NT2/D1 (cell line): ENCODE results near the gene LYRM4.

Source experiments
- DNase-seq: peaks from one replicate; pipeline ENCODE4 v3.0.0-alpha.2; 2011; ENCODE audit warnings: low read depth, low spot score
- H3K27me3 ChIP-seq: 2 replicates; pipeline ENCODE4 v1.6.0; 2011; ENCODE audit warnings: mild to moderate bottlenecking; ENCODE audit not compliant: insufficient read length, insufficient read depth
- H3K36me3 ChIP-seq: 2 replicates; pipeline ENCODE4 v1.6.1; 2011; ENCODE audit warnings: mild to moderate bottlenecking, low read length, mixed read lengths; ENCODE audit not compliant: insufficient read depth, insufficient read length
- H3K4me1 ChIP-seq: 2 replicates; pipeline ENCODE4 v1.5.1; 2011; ENCODE audit not compliant: insufficient read depth, insufficient read length
- H3K4me3 ChIP-seq: 2 replicates; pipeline ENCODE4 v1.5.1; 2011; ENCODE audit warnings: low read depth; ENCODE audit not compliant: insufficient read length
- H3K9ac ChIP-seq: 2 replicates; pipeline ENCODE4 v1.6.0; 2011; ENCODE audit warnings: low read depth; ENCODE audit not compliant: insufficient read length
- H3K9me3 ChIP-seq: 2 replicates; pipeline ENCODE4 v1.5.1; 2011; ENCODE audit warnings: mild to moderate bottlenecking, low read length; ENCODE audit not compliant: insufficient read depth
- SUZ12 ChIP-seq: IDR thresholded peaks from 2 replicates; pipeline ENCODE4 v1.6.1; 2011; ENCODE audit not compliant: insufficient read length, insufficient read depth; ENCODE audit errors: extremely low read depth
- YY1 ChIP-seq: IDR thresholded peaks from 2 replicates; pipeline ENCODE4 v1.6.1; 2011; ENCODE audit not compliant: insufficient read length, insufficient read depth
- ZNF274 ChIP-seq: IDR thresholded peaks from 2 replicates; pipeline ENCODE4 v1.6.1; 2011; ENCODE audit warnings: mild to moderate bottlenecking, low read depth, low read length

Gene LYRM4

DNA sequence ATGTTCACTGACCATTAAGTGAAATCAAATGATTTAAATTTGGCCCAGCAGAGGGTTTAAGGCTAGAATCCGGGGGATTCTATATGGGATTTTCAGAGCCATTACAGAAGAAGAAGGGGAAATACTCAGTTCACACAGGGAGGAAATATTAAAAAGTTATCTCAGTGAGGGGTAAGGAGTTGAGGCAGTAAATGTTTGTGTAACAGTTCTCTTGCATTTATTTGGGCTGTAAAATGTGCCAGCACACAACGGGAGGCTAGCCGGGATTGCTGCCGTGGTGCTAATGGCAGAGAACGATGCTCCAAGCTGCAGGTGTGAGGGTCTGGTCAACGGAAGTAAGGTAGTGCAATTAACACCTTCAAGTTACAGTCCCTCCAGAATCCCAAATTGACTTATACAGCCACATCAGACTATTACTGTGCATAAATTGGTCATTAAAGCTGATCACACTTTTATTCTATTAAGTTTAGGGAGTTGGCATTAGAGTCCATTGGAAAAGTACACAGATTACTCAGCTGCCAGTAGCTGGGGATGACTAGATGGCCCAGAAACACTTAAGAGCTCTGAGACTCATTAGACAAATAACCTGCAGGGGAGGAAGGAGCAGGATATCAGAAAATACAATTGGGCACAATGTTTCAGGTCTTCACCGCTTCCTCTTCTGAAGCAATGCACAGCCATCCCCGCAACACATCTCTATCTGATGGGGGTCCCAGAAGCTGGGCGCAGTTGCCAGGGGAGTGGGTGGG is 144.3 kb downstream of the LYRM4 start:
- H3K36me3 ChIP-seq = peaks cover 9% of the 10 kb centered on the region
- DNase-seq = no peak
- H3K9me3 ChIP-seq = 0 out of 2 replicates have a peak, but pooled peaks cover 8% of the 10 kb centered on the region
- H3K4me1 ChIP-seq = no peaks in the 10 kb centered on the region
- H3K27me3 ChIP-seq = no peaks in the 10 kb centered on the region
- no peak overlapping the region for H3K9ac ChIP-seq
- H3K4me3 ChIP-seq = no peak overlapping the region
- TF ChIP-seq YY1 (no peak), ZNF274 (no peak), SUZ12 (no peak)

DNA sequence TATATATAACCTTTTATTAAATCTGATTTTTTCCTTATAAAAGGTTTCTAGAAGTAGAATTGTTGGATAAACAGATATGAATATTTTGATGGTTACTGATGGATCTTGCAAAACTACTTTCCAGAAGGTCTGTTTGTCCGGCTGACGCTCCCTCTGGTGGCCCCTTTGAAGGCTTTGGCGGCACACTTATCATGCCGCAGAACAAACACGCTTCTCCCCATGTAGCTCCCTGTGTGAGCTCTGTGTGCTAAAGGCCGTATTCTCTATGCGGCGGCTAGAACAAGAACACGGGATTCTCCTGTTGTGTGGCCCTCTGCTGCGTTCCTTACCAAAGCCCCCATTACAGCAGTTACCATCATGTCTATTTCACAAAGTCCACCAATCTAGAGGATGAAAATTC is 145.6 kb downstream of the LYRM4 start:
- no peaks in the 10 kb centered on the region for H3K9me3 ChIP-seq
- DNase-seq = no peak
- TF ChIP-seq ZNF274 = no peak
- TF ChIP-seq YY1 = no peak
- no peak for TF ChIP-seq SUZ12

DNA sequence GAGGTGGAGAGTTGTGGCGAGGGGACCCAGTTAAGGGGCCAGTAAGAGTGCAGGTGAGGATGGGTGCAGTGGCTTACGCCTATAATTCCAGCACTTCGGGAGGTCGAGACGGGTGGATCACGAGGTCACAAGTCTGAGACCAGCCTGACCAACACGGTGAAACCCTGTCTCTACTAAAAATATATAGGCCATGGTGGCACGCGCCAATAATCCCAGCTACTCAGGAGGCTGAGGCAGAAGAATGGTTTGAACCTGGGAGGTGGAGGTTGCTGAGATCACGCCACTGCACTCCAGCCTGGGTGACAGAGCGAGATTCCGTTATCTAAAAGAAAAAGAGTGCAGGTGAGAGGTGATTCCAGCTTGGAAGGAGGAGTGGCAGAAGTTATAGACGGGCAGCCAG is 147.7 kb downstream of the LYRM4 start:
- Histone ChIP-seq H3K9me3 (no peaks in the 10 kb centered on the region), H3K36me3 (peaks cover 19% of the 10 kb centered on the region), H3K4me3 (no peak overlapping the region), H3K27me3 (no peaks in the 10 kb centered on the region), H3K9ac (no peak overlapping the region), H3K4me1 (no peaks in the 10 kb centered on the region)
- TF ChIP-seq ZNF274 = no peak
- TF ChIP-seq SUZ12 = no peak
- no peak for TF ChIP-seq YY1
- DNase-seq = no peak

More for the DNA sequence above, 145.6 kb downstream of the LYRM4 start:
- no peak overlapping the region for H3K9ac ChIP-seq
- H3K36me3 ChIP-seq = peaks cover 11% of the 10 kb centered on the region
- H3K4me1 ChIP-seq = no peaks in the 10 kb centered on the region
- no peak overlapping the region for H3K4me3 ChIP-seq
- no peaks in the 10 kb centered on the region for H3K27me3 ChIP-seq

DNA sequence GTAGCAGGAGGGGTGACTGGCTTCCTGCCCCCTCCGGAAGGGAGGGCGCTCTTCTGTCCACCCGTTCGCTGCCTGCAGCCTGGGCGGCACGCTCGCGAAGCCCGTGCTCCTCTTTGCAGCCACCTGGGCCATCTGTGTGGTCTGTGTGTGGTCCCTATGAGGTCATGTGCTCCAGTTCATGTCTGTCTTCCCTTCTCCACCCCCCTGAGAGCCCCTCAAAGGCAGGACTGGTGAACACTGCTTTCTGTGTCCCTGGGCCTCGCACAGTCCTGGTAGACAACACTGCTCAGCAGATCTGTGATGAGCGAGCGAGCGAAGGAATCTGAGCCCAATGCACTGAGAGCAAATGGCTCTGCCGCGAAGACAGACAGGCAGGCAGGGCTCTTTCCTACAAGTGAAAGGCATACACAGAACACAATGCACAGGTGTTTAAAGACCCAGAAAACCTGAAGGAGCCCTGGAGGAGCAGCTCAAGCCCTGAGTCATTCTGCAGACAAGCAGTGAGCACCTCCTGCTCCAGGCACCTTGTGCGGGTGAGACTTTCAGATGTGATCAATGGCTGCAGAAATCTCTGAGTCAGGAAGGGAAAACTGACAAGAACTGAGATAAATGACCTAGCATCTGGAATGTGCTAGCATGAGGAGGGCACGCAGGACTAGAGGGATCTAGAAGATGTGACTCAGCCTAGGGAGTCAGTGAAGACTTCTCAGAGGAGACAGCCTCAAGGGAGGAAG is 148.5 kb downstream of the LYRM4 start:
- Histone ChIP-seq H3K4me1 (no peaks in the 10 kb centered on the region), H3K9me3 (no peaks in the 10 kb centered on the region), H3K9ac (no peak overlapping the region), H3K4me3 (no peak overlapping the region), H3K36me3 (peaks cover 20% of the 10 kb centered on the region), H3K27me3 (no peaks in the 10 kb centered on the region)
- no peak for DNase-seq
- TF ChIP-seq SUZ12 (no peak), ZNF274 (no peak), YY1 (no peak)

DNA sequence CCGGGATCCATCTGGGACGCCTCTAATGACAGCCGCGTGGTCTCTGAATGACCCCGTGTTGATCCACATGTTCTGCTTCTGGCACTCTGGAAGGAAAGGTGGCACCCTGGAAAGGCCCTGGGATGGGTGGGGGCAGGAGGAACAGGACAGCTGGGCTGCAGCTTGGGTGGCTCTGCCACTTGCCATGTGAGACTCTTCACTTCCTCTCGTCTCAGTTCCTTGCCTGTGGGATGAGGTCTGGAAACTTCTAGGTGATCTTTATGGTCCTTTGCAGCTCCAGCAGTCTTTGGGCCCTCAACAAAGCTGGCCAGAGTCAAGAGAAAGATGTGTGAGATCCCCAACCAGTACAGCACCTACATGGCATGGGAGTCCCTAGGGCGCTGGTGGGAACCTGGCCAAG is 149.1 kb downstream of the LYRM4 start:
- peaks cover 20% of the 10 kb centered on the region for H3K36me3 ChIP-seq
- no peak for DNase-seq
- no peaks in the 10 kb centered on the region for H3K9me3 ChIP-seq
- no peaks in the 10 kb centered on the region for H3K4me1 ChIP-seq
- no peaks in the 10 kb centered on the region for H3K27me3 ChIP-seq
- TF ChIP-seq SUZ12 = no peak
- no peak overlapping the region for H3K4me3 ChIP-seq
- no peak overlapping the region for H3K9ac ChIP-seq

DNA sequence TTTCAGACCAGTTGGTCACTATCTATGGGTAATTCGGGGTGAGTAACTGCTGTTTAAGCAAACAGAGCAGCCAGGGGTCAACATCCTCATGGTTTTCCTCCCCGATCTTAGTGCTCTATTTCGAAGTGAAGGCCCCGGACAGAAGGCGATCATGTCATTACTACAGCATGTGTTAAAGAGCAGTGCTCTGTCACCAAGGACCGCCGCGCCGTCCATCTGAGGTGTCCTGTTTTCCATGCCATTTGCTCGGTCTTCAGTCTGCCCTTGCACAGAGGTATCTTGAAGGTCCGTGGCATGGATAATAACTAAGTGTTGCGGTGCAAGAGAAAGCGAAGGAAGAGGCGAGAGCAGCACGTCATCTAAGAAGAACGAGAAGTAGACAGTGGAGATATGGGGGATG is 150.5 kb downstream of the LYRM4 start:
- Histone ChIP-seq H3K9me3 (no peaks in the 10 kb centered on the region), H3K27me3 (no peaks in the 10 kb centered on the region), H3K4me1 (no peaks in the 10 kb centered on the region), H3K36me3 (peaks cover 20% of the 10 kb centered on the region), H3K9ac (no peak overlapping the region), H3K4me3 (no peak overlapping the region)
- no peak for DNase-seq
- TF ChIP-seq ZNF274 (no peak), YY1 (no peak), SUZ12 (no peak)

DNA sequence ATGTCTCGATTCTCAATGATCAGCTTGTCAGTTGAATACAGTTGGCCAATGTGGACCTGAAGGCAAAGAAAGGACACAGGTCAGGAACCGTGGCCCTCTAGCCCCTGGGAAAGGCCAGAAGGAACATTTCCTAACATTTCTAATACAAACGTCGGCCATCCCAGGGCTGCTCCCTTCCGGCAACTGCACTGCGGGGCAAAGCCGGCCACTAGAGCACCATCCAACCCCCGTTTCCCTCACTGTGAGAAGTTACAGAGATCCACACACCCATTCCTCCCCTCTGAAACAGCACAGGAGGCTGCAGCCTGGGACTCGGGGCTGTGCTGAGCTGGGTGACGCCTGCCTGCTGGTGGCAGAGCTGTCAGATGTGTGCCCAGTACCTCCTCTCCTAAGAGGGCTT is 151.3 kb downstream of the LYRM4 start:
- Histone ChIP-seq H3K4me3 (no peak overlapping the region), H3K9ac (no peak overlapping the region), H3K9me3 (no peaks in the 10 kb centered on the region), H3K27me3 (no peaks in the 10 kb centered on the region), H3K36me3 (peaks cover 20% of the 10 kb centered on the region), H3K4me1 (no peaks in the 10 kb centered on the region)
- no peak for DNase-seq
- TF ChIP-seq SUZ12 (no peak), YY1 (no peak), ZNF274 (no peak)
